Activated naive CD8-positive, alpha-beta T cell treated with anti-CD3 and anti-CD28 coated beads for 36 hours (primary cell): Measurements from ENCODE around the gene MTFR1L. TPM values are rescaled to one million over a fixed set of nuclear protein-coding genes. Genes with fewer than 3 reads are reported as not detected.

Experiments used
- DNase-seq: peaks from one replicate; pipeline ENCODE4 v3.0.0; 2021
- H3K27ac Mint-ChIP-seq: one replicate; pipeline ENCODE4 v1.8.0; 2022; ENCODE audit warnings: mild to moderate bottlenecking, moderate library complexity, mixed read lengths
- H3K27me3 Mint-ChIP-seq: one replicate; pipeline ENCODE4 v1.8.0; 2022; ENCODE audit warnings: mild to moderate bottlenecking, mixed read lengths
- H3K36me3 Mint-ChIP-seq: one replicate; pipeline ENCODE4 v1.8.0; 2021; ENCODE audit warnings: mild to moderate bottlenecking, mixed read lengths
- H3K4me1 Mint-ChIP-seq: one replicate; pipeline ENCODE4 v1.8.0; 2021; ENCODE audit warnings: mixed read lengths
- H3K4me3 Mint-ChIP-seq: one replicate; pipeline ENCODE4 v1.8.0; 2022; ENCODE audit warnings: mild to moderate bottlenecking, moderate library complexity, mixed read lengths
- H3K9me3 Mint-ChIP-seq: one replicate; pipeline ENCODE4 v1.8.0; 2022; ENCODE audit warnings: mixed read lengths
- total RNA-seq, 2 experiments: library from RNA; stranded (reverse); gene quantifications; one replicate each; pipeline ENCODE4 v1.2.3, GENCODE V29; 2021

MTFR1L gene
- total RNA-seq, 2 experiments from 2014 or later, result 23.3 to 23.4 TPM

GRCh38 chr1:25782608-25783201, 37.0 kb upstream of the MTFR1L start:
- no peak overlapping the region for H3K4me3 Mint-ChIP-seq
- no peaks in the 10 kb centered on the region for H3K27me3 Mint-ChIP-seq
- no peaks in the 10 kb centered on the region for H3K36me3 Mint-ChIP-seq

GRCh38 chr1:25784575-25785051, 35.1 kb upstream of the MTFR1L start:
- Mint-ChIP-seq H3K27ac (no peak overlapping the region), H3K27me3 (no peaks in the 10 kb centered on the region), H3K4me1 (peaks cover 4% of the 10 kb centered on the region), H3K4me3 (no peak overlapping the region), H3K9me3 (no peaks in the 10 kb centered on the region), H3K36me3 (no peaks in the 10 kb centered on the region)
- no peak for DNase-seq

More at GRCh38 chr1:25782608-25783201, 37.0 kb upstream of the MTFR1L start:
- Mint-ChIP-seq H3K4me1 (peaks cover 8% of the 10 kb centered on the region), H3K27ac (no peak overlapping the region), H3K9me3 (no peaks in the 10 kb centered on the region)
- no peak for DNase-seq

DNA sequence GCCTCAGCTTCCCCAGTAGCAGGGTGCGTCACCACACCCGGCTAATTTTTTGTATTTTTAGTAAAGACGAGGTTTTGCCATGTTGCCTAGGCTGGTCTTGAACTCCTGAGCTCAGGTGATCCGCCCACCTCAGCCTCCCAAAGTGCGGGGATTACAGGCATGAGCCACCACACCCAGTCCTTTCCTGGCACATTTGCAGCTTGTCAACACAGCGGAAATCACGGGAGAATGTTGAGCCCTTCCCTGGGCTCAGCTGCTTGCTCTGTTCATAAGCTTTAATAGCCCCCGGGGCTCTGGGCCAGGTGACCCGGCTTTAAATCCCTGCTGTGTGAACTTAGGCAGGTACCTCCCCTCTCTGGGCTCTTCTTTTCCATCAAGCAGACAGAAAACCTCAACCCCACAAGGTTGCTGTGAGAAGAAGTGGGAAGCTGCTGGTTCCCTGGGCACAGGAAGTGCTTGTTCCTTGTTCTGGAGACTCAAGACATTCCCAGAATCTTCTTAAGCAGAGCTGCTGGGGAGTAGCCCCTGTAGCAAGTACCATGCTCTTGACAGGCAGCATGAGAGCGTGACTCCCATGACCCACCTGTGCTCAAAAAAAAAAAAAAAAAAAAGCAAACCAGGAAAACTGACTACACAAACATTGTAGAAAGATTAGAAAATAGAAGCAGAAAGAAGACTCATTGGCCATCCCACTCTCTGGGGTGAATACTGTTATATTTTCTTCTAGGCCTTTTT, 34.3 kb upstream of the MTFR1L start:
- no peak for DNase-seq
- no peaks in the 10 kb centered on the region for H3K9me3 Mint-ChIP-seq
- no peak overlapping the region for H3K27ac Mint-ChIP-seq
- H3K4me1 Mint-ChIP-seq, result peaks cover 4% of the 10 kb centered on the region
- H3K36me3 Mint-ChIP-seq, result no peaks in the 10 kb centered on the region
- H3K4me3 Mint-ChIP-seq, result no peak overlapping the region
- H3K27me3 Mint-ChIP-seq, result no peaks in the 10 kb centered on the region

GRCh38 chr1:25786887-25787759, 32.6 kb upstream of the MTFR1L start:
- Mint-ChIP-seq H3K4me3 (no peak overlapping the region), H3K9me3 (no peaks in the 10 kb centered on the region), H3K4me1 (peaks cover 4% of the 10 kb centered on the region), H3K27me3 (no peaks in the 10 kb centered on the region), H3K27ac (no peak overlapping the region), H3K36me3 (no peaks in the 10 kb centered on the region)
- DNase-seq, result no peak

GRCh38 chr1:25787760-25788166, 32.0 kb upstream of the MTFR1L start:
- DNase-seq, result no peak
- Mint-ChIP-seq H3K27me3 (no peaks in the 10 kb centered on the region), H3K4me3 (no peak overlapping the region), H3K36me3 (no peaks in the 10 kb centered on the region), H3K9me3 (no peaks in the 10 kb centered on the region), H3K4me1 (peaks cover 1% of the 10 kb centered on the region), H3K27ac (no peak overlapping the region)

- Mint-ChIP-seq H3K36me3 (peaks cover 3% of the 10 kb centered on the region), H3K27ac (no peak overlapping the region), H3K9me3 (no peaks in the 10 kb centered on the region), H3K4me1 (peaks cover 13% of the 10 kb centered on the region), H3K27me3 (no peaks in the 10 kb centered on the region), H3K4me3 (no peak overlapping the region)
- no peak for DNase-seq
Measured at GRCh38 chr1:25790472-25790871, 29.3 kb upstream of the MTFR1L start.

DNA sequence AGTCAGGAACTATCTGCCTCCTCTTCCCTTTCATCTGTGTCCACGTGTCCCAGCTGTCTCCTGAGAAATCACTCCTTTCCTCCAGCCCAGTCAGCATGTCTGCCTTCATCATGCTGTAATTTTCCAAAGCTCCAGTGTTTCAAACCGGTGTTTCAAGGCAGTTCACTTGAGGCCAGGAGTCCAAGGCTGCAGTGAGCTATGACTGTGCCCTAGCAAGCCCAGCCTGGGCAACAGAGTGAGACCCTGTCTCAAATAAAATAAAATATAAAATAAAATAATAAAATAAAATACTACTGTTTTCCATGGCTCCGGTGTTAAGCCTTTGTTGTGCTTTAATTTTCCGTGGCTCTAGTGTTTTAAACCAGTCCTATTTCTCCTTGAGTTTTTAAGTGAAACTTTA, 27.6 kb upstream of the MTFR1L start:
- H3K9me3 Mint-ChIP-seq, result no peaks in the 10 kb centered on the region
- H3K27ac Mint-ChIP-seq, result no peak overlapping the region
- H3K36me3 Mint-ChIP-seq, result peaks cover 3% of the 10 kb centered on the region
- H3K27me3 Mint-ChIP-seq, result no peaks in the 10 kb centered on the region
- H3K4me1 Mint-ChIP-seq, result peaks cover 26% of the 10 kb centered on the region
- H3K4me3 Mint-ChIP-seq, result no peak overlapping the region
- no peak for DNase-seq

GRCh38 chr1:25793585-25794170, 26.1 kb upstream of the MTFR1L start:
- no peaks in the 10 kb centered on the region for H3K27me3 Mint-ChIP-seq
- H3K36me3 Mint-ChIP-seq, result peaks cover 3% of the 10 kb centered on the region
- H3K9me3 Mint-ChIP-seq, result no peaks in the 10 kb centered on the region
- DNase-seq, result no peak
- H3K4me3 Mint-ChIP-seq, result no peak overlapping the region
- no peak overlapping the region for H3K27ac Mint-ChIP-seq
- H3K4me1 Mint-ChIP-seq, result peaks cover 33% of the 10 kb centered on the region

DNA sequence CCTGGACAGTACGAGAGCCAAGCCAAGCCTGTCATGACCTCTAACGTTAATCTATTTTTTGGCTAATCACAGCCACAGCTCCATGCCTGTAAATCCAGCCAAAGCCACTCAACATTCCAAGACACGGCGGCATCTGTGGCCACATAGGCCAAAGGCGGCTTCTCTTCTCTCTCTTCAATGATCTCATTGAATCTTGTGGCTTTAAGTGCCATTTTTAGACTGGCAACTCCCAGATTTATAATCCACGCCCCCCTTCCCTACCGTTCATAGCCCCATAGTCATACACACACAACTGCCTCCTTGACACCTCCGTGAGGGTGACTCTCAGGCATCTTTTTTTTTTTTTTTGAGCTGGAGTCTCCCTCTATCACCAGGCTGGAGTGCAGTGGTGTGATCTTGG, 25.4 kb upstream of the MTFR1L start:
- no peak for DNase-seq
- peaks cover 33% of the 10 kb centered on the region for H3K4me1 Mint-ChIP-seq
- no peaks in the 10 kb centered on the region for H3K9me3 Mint-ChIP-seq
- H3K27me3 Mint-ChIP-seq, result no peaks in the 10 kb centered on the region
- H3K27ac Mint-ChIP-seq, result no peak overlapping the region
- H3K4me3 Mint-ChIP-seq, result no peak overlapping the region
- H3K36me3 Mint-ChIP-seq, result peaks cover 3% of the 10 kb centered on the region

GRCh38 chr1:25795211-25795610, 24.5 kb upstream of the MTFR1L start:
- Mint-ChIP-seq H3K36me3 (peaks cover 3% of the 10 kb centered on the region), H3K4me3 (no peak overlapping the region), H3K4me1 (peaks cover 37% of the 10 kb centered on the region), H3K27ac (no peak overlapping the region), H3K9me3 (no peaks in the 10 kb centered on the region), H3K27me3 (no peaks in the 10 kb centered on the region)
- DNase-seq, result no peak

DNA sequence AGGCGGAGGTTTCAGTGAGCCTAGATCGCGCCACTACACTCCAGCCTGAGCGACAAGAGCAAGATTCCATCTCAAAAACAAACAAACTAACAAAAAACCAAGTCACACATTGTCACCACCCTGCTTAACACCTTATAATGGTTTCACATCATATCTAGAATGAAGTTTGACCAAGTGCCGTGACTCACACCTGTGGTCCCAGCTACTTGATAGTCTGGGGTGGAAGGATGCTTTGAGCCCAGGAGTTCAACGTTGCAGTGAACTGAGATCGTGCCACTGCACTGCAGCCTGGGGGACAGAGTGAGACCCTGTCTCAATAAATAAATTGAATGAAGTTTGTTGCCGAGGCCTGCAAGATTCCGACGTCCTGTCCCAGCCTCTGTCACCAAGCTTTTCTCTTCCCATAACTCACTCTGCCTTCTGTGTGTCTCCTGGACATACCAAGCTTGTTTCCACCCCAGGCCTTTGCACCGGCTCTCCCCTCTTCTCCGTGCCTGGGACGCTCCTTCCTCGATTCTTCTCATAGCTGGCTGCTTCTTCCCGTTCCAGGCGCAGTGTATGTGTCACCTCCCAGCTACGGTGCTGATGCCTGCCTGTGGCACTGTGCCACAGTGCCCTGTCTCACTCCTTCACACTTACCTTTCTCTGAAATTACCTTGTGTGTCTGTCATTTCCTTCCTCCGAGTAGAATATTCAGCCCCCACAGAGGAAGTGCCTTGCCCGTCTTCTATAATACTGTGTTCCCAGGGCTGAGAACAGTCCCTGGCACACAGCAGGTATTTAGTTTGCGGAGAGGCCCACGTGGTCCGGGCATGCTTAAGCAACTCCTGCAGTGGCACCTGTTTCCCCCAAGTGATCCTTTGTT, 23.6 kb upstream of the MTFR1L start:
- H3K4me1 Mint-ChIP-seq, result peaks cover 43% of the 10 kb centered on the region

GRCh38 chr1:25796811-25797458, 22.8 kb upstream of the MTFR1L start:
- H3K27me3 Mint-ChIP-seq, result no peaks in the 10 kb centered on the region
- H3K4me3 Mint-ChIP-seq, result peak overlapping the region; percentile 42
- peaks cover 44% of the 10 kb centered on the region for H3K4me1 Mint-ChIP-seq
- DNase-seq, result peak; percentile 80
- peaks cover 9% of the 10 kb centered on the region for H3K36me3 Mint-ChIP-seq
- no peaks in the 10 kb centered on the region for H3K9me3 Mint-ChIP-seq
- peak overlapping the region; percentile 57 for H3K27ac Mint-ChIP-seq

More for the DNA sequence above, 23.6 kb upstream of the MTFR1L start:
- Mint-ChIP-seq H3K27ac (peak overlapping the region; percentile 57), H3K36me3 (peaks cover 8% of the 10 kb centered on the region), H3K4me3 (peak overlapping the region; percentile 42), H3K9me3 (no peaks in the 10 kb centered on the region), H3K27me3 (no peaks in the 10 kb centered on the region)
- DNase-seq, result peak; percentile 57

DNA sequence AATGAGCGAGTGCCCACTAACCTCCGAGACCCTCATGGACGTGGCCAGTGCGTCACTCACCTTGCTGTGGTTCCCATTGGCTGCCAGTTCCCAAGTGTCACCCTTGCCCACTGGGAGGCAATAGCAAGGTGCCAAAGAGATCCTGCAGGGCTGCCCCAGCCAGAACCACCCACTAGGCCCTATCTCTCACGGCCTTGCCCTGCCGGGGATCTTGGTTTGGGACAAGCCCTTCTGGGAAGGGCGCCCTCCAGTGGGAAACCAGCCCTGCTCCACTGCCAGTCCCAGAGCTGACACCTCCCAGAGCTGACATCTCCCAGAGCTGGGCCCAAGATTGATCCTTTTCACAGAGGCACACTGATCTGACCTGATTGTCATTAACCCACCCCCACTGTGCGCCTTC, 21.8 kb upstream of the MTFR1L start:
- Mint-ChIP-seq H3K4me1 (peaks cover 54% of the 10 kb centered on the region), H3K4me3 (no peak overlapping the region), H3K27me3 (no peaks in the 10 kb centered on the region), H3K9me3 (no peaks in the 10 kb centered on the region), H3K36me3 (peaks cover 9% of the 10 kb centered on the region), H3K27ac (no peak overlapping the region)
- DNase-seq, result peak; percentile 38
